HepG2 (cell line): ENCODE measurements around the gene RAB40C. TPM values are rescaled to one million over a fixed set of nuclear protein-coding genes. Genes with fewer than 3 reads are reported as not detected.

Experiments used
- AKNA ChIP-seq: sonication (generic); formaldehyde crosslinking; IDR thresholded peaks from 2 replicates; pipeline ENCODE4 v1.4.0; 2020; ENCODE audit warnings: missing genetic modification reagents, borderline replicate concordance
- CBX1 ChIP-seq: IDR thresholded peaks from one replicate; pipeline ENCODE4 v1.6.1; 2016; ENCODE audit warnings: antibody characterized with exemption, low read depth
- CC2D1A ChIP-seq: sonication (generic); formaldehyde crosslinking; IDR thresholded peaks from 2 replicates; pipeline ENCODE4 v1.8.1; 2023; ENCODE audit warnings: mild to moderate bottlenecking, missing genetic modification reagents
- DNMT3B ChIP-seq: conservative IDR thresholded peaks from 2 replicates; pipeline ENCODE4 v1.6.1; 2016; ENCODE audit warnings: missing biosample characterization, control low read depth
- DRAP1 ChIP-seq: IDR thresholded peaks from 2 replicates; pipeline ENCODE4 v1.6.1; 2016; ENCODE audit warnings: missing genetic modification reagents, missing compliant biosample characterization
- GMEB1 ChIP-seq: sonication (generic); formaldehyde crosslinking; IDR thresholded peaks from 2 replicates; pipeline ENCODE4 v1.5.1; 2020; ENCODE audit warnings: missing genetic modification reagents, mild to moderate bottlenecking, borderline replicate concordance
- KAT8 ChIP-seq: IDR thresholded peaks from 2 replicates; pipeline ENCODE4 v1.6.1; 2016; ENCODE audit warnings: missing genetic modification reagents, missing compliant biosample characterization
- MATR3 ChIP-seq: sonication (generic); formaldehyde crosslinking; IDR thresholded peaks from 2 replicates; pipeline ENCODE4 v1.4.0; 2020; ENCODE audit warnings: missing genetic modification reagents
- NFAT5 ChIP-seq: sonication (generic); formaldehyde crosslinking; IDR thresholded peaks from 2 replicates; pipeline ENCODE4 v1.4.0; 2020; ENCODE audit warnings: missing genetic modification reagents
- NFYB ChIP-seq: sonication (generic); formaldehyde crosslinking; IDR thresholded peaks from 2 replicates; pipeline ENCODE4 v1.4.0; 2020; ENCODE audit warnings: missing genetic modification reagents
- SAFB2 ChIP-seq: sonication (generic); formaldehyde crosslinking; IDR thresholded peaks from 2 replicates; pipeline ENCODE4 v1.5.1; 2020; ENCODE audit warnings: missing genetic modification reagents, low read depth, mild to moderate bottlenecking, borderline replicate concordance
- SCMH1 ChIP-seq: sonication (generic); formaldehyde crosslinking; IDR thresholded peaks from 2 replicates; pipeline ENCODE4 v1.9.0; 2021; ENCODE audit warnings: missing genetic modification reagents, mild to moderate bottlenecking, borderline replicate concordance
- SNRNP70 ChIP-seq: fragments of 200-400 bp; formaldehyde crosslinking; IDR thresholded peaks from 2 replicates; pipeline ENCODE4 v1.6.1; 2017; ENCODE audit warnings: mild to moderate bottlenecking, low read depth, low read length, moderate library complexity
- ZBTB20 ChIP-seq: sonication (generic); formaldehyde crosslinking; IDR thresholded peaks from 2 replicates; pipeline ENCODE4 v1.8.1; 2023; ENCODE audit warnings: missing genetic modification reagents, low read depth, mild to moderate bottlenecking, borderline replicate concordance
- ZNF430 ChIP-seq: sonication (generic); formaldehyde crosslinking; IDR thresholded peaks from 2 replicates; pipeline ENCODE4 v1.9.0; 2021; ENCODE audit warnings: mild to moderate bottlenecking, missing genetic modification reagents
- ZNF468 ChIP-seq: sonication (generic); formaldehyde crosslinking; IDR thresholded peaks from 2 replicates; pipeline ENCODE4 v1.8.0; 2022; ENCODE audit warnings: mild to moderate bottlenecking, moderate library complexity, missing genetic modification reagents
- ZNF839 ChIP-seq: sonication (generic); formaldehyde crosslinking; IDR thresholded peaks from 2 replicates; pipeline ENCODE4 v1.4.0; 2020; ENCODE audit warnings: missing genetic modification reagents, mild to moderate bottlenecking, borderline replicate concordance
- polyA plus RNA-seq, 8 experiments: library from polyadenylated mRNA; depleted of rRNA in 3 of 8; stranded (reverse) in 7 of 8; unstranded in 1 of 8; fragments of >200 nt; fragmentation: Illumina TruSeq in 4 of 8; extraction: Trizol in 4 of 8; gene quantifications; 2 replicates each; pipeline versions ENCODE4 v1.2.1 to v1.2.3, GENCODE V29; 2011 to 2016; ENCODE audit warnings: low read depth in 4 of 8, missing spikeins in 1 of 8, mixed read lengths in 1 of 8; ENCODE audit not compliant: insufficient read depth in 1 of 8
- total RNA-seq, 5 experiments: library from RNA; depleted of rRNA; stranded (reverse); fragments of >200 nt; fragmentation: Illumina TruSeq; extraction: Trizol; gene quantifications; 2 replicates each; pipeline ENCODE4 v1.2.3, GENCODE V29; 2016; ENCODE audit warnings: low read depth in 1 of 5

Gene RAB40C
- total and polyA plus RNA-seq, 2 of the 13 experiments (the other 11 are each of a cell fraction or from before 2014, with no cell fraction given), result 7.7 to 11.5 TPM

- TF ChIP-seq GMEB1 (CRISPR knock-in tag), result peak; percentile 15; the same call in 1 of the 2 replicates
- TF ChIP-seq DNMT3B (CRISPR knock-in tag), result no peak; the same call in 1 of the 2 replicates
- no peak for TF ChIP-seq ZBTB20
- TF ChIP-seq SNRNP70, result no peak
- peak; percentile 81 for TF ChIP-seq DRAP1 (CRISPR knock-in tag)
- no peak for TF ChIP-seq ZNF468 (CRISPR knock-in tag)
- 0 out of 2 replicates have a peak, but pooled peaks have one; percentile 33 for TF ChIP-seq KAT8 (CRISPR knock-in tag)
- TF ChIP-seq CBX1, result peak; percentile 78
- TF ChIP-seq SCMH1 (CRISPR knock-in tag), result no peak
- TF ChIP-seq NFYB (CRISPR knock-in tag), result no peak
- no peak for TF ChIP-seq NFAT5 (CRISPR knock-in tag)
- no peak for TF ChIP-seq CC2D1A
- TF ChIP-seq AKNA (CRISPR knock-in tag), result no peak
- no peak for TF ChIP-seq ZNF839
- peak; percentile 40 for TF ChIP-seq ZNF430 (CRISPR knock-in tag)
- TF ChIP-seq MATR3 (CRISPR knock-in tag), result no peak
- no peak for TF ChIP-seq SAFB2 (CRISPR knock-in tag)
Measured at GRCh38 chr16:641326-642188, 51.7 kb downstream of the RAB40C start, which contains the start of gene MCRIP2 (continued).
